ENCODE data around the gene PPP5C.
"Not testable (repeated sequence)": the region's sequence is repeated elsewhere in the genome, so short reads cannot be mapped to it uniquely, and the experiment has no call there.

The PPP5C gene

DNA sequence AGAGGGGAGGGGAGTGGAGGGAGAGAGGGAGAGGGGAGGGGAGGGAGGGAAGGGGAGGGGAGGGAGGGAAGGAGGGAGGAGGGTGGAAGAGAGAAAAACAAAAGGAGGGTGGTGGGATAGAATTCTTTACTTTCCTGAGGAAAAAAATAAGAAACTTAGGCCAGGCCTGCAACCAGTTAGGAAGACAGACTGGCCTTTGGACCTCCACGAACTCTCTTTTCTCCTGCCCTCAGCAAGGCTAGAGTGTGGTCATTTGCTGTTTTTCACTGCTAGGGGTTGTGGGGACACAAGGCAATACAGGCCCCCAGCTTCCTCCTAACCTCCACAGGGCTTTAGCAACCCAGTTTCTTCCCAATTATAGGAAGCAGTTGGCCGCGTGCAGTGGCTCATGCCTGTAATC is 62.3 kb downstream of the PPP5C start:
- H3K4me1 Mint-ChIP-seq (ENCODE audit: low read depth), result peaks cover 5% of the 10 kb centered on the region
- no peak overlapping the region for H3K4me3 Mint-ChIP-seq
- no peaks in the 10 kb centered on the region for H3K36me3 Mint-ChIP-seq (ENCODE audit: low read depth)
- H3K27me3 Mint-ChIP-seq (ENCODE audit: low read depth), result peaks cover 78% of the 10 kb centered on the region
- H3K27ac Mint-ChIP-seq, result no peak overlapping the region
- no peak for DNase-seq (ENCODE audit: low spot score)
- H3K9me3 Mint-ChIP-seq, result no peaks in the 10 kb centered on the region

GRCh38 chr19:46410205-46411087 is 63.6 kb downstream of the PPP5C start:
- peaks cover 80% of the 10 kb centered on the region for H3K27me3 Mint-ChIP-seq (ENCODE audit: low read depth)

GRCh38 chr19:46411088-46411924 is 64.4 kb downstream of the PPP5C start:
- Mint-ChIP-seq H3K9me3 (no peaks in the 10 kb centered on the region), H3K27ac (no peak overlapping the region), H3K4me1 (ENCODE audit: low read depth) (peaks cover 2% of the 10 kb centered on the region)

More at GRCh38 chr19:46410205-46411087, 63.6 kb downstream of the PPP5C start:
- no peak for DNase-seq (ENCODE audit: low spot score)
- Mint-ChIP-seq H3K9me3 (no peaks in the 10 kb centered on the region), H3K27ac (no peak overlapping the region), H3K4me3 (no peak overlapping the region), H3K4me1 (ENCODE audit: low read depth) (peaks cover 2% of the 10 kb centered on the region), H3K36me3 (ENCODE audit: low read depth) (no peaks in the 10 kb centered on the region)

GRCh38 chr19:46411925-46412649 is 65.2 kb downstream of the PPP5C start:
- peaks cover 81% of the 10 kb centered on the region for H3K27me3 Mint-ChIP-seq (ENCODE audit: low read depth)
- H3K4me3 Mint-ChIP-seq, result no peak overlapping the region
- no peak overlapping the region for H3K27ac Mint-ChIP-seq
- no peak for DNase-seq (ENCODE audit: low spot score)
- H3K9me3 Mint-ChIP-seq, result no peaks in the 10 kb centered on the region
- peaks cover 4% of the 10 kb centered on the region for H3K4me1 Mint-ChIP-seq (ENCODE audit: low read depth)
- H3K36me3 Mint-ChIP-seq (ENCODE audit: low read depth), result no peaks in the 10 kb centered on the region

More at GRCh38 chr19:46411088-46411924, 64.4 kb downstream of the PPP5C start:
- Mint-ChIP-seq H3K4me3 (no peak overlapping the region), H3K36me3 (ENCODE audit: low read depth) (no peaks in the 10 kb centered on the region), H3K27me3 (ENCODE audit: low read depth) (peaks cover 83% of the 10 kb centered on the region)
- DNase-seq (ENCODE audit: low spot score), result no peak

DNA sequence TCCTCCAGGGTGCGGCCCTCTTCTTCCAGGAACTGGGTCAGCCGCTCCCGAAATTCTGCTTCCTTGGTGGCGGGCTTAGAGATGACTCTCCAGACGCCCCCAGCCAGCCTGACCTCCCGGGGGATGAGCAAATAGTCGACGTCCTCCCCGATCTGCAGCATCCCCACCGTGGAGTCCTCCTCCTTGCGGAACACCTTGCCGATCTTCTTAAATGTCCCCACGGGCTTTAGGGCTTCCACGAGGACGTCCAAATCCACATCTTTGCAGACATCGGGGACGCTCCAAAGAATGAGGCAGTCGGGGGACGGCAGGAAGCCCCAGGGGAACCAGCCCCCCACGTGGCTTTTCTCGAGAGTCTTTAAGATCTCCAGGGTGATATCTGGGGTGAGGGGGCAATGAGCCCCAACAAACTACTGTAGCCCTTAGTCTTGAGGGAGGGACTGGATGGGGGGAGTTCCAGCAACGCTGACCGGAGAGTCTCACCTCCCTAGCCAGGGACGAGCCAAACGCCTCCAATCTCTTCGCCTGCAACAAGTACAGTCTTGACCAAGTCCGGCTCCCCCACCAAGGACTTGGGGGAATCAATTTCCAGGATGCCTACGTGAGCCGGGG is 65.9 kb downstream of the PPP5C start:
- no peak for DNase-seq (ENCODE audit: low spot score)
- no peak overlapping the region for H3K4me3 Mint-ChIP-seq
- no peaks in the 10 kb centered on the region for H3K9me3 Mint-ChIP-seq
- peaks cover 79% of the 10 kb centered on the region for H3K27me3 Mint-ChIP-seq (ENCODE audit: low read depth)
- no peak overlapping the region for H3K27ac Mint-ChIP-seq
- H3K4me1 Mint-ChIP-seq (ENCODE audit: low read depth), result peaks cover 4% of the 10 kb centered on the region
- H3K36me3 Mint-ChIP-seq (ENCODE audit: low read depth), result no peaks in the 10 kb centered on the region

- H3K4me1 Mint-ChIP-seq (ENCODE audit: low read depth), result peaks cover 2% of the 10 kb centered on the region
- no peaks in the 10 kb centered on the region for H3K36me3 Mint-ChIP-seq (ENCODE audit: low read depth)
- H3K27ac Mint-ChIP-seq, result no peak within 1 kb of the TSS
- no peak for DNase-seq (ENCODE audit: low spot score)
- no peaks in the 10 kb centered on the region for H3K9me3 Mint-ChIP-seq
- H3K27me3 Mint-ChIP-seq (ENCODE audit: low read depth), result peaks cover 75% of the 10 kb centered on the region
- no peak within 1 kb of the TSS for H3K4me3 Mint-ChIP-seq
These were observed 66.6 kb downstream of the PPP5C start, which contains the start of gene CCDC8 for GRCh38 chr19:46413262-46414031. Gene CCDC8 (minus strand): TSS chr19:46413564. CDS start chr19:46412810, 754 bp downstream.

- not testable (repeated sequence) for H3K27ac Mint-ChIP-seq; H3K9me3 Mint-ChIP-seq; H3K36me3 Mint-ChIP-seq (ENCODE audit: low read depth); H3K4me3 Mint-ChIP-seq; H3K4me1 Mint-ChIP-seq (ENCODE audit: low read depth); DNase-seq (ENCODE audit: low spot score)
- peaks cover 64% of the 10 kb centered on the region for H3K27me3 Mint-ChIP-seq (ENCODE audit: low read depth)
These were observed 68.0 kb downstream of the PPP5C start for GRCh38 chr19:46414899-46415298.

DNA sequence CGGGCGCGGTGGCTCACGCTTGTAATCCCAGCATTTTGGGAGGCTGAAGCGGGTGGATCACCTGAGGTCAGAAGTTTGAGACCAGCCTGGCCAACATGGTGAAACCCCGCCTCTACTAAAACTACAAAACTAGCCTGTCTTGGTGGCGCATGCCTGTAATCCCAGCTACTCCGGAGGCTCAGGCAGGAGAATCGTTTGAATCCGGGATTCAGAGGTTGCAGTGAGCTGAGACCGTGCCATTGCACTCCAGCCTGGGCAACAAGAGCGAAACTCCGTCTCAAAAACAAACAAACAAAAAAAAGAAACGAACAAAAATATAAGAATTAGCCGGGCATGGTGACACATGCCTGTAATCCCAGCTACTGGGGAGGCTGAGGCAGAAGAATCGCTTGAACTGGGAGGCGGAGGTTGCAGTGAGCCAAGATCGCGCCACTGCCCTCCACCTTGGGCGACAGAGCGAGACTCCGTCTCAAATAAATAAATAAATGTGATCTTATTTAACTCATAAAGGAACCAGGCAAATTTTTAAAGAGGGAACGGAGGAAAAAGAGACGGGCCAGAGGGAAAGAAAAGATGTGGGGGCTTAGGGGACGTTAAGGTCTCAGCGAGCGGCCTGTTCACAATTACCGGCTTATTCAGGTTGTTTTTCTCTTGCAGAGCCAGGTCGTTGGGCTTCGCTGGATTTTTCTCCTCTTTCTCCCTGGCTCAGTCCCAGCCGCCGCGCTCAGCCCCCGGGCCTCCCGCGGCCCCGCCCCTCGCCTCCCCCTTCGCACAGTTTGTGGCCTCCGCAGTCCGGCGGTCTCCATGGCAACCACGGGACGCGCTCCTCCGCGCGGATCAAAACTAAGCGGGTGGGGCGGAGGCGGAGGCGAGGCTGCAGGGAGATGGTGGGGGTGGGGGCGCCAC is 69.2 kb downstream of the PPP5C start:
- DNase-seq (ENCODE audit: low spot score), result not testable (repeated sequence)

GRCh38 chr19:46420056-46420455 is 73.2 kb downstream of the PPP5C start:
- Mint-ChIP-seq H3K27ac (no peak overlapping the region), H3K36me3 (ENCODE audit: low read depth) (no peaks in the 10 kb centered on the region), H3K9me3 (no peaks in the 10 kb centered on the region), H3K4me1 (ENCODE audit: low read depth) (peaks cover 1% of the 10 kb centered on the region), H3K27me3 (ENCODE audit: low read depth) (peaks cover 39% of the 10 kb centered on the region), H3K4me3 (no peak overlapping the region)
- DNase-seq (ENCODE audit: low spot score), result no peak

More for the DNA sequence above, 69.2 kb downstream of the PPP5C start:
- H3K27ac Mint-ChIP-seq; H3K4me3 Mint-ChIP-seq; H3K36me3 Mint-ChIP-seq (ENCODE audit: low read depth); H3K4me1 Mint-ChIP-seq (ENCODE audit: low read depth); H3K9me3 Mint-ChIP-seq: not testable (repeated sequence)
- H3K27me3 Mint-ChIP-seq (ENCODE audit: low read depth), result peaks cover 55% of the 10 kb centered on the region

GRCh38 chr19:46422344-46422743 is 75.5 kb downstream of the PPP5C start:
- Mint-ChIP-seq H3K36me3 (ENCODE audit: low read depth) (no peaks in the 10 kb centered on the region), H3K4me3 (no peak overlapping the region), H3K27me3 (ENCODE audit: low read depth) (peaks cover 40% of the 10 kb centered on the region), H3K27ac (no peak overlapping the region), H3K9me3 (no peaks in the 10 kb centered on the region), H3K4me1 (ENCODE audit: low read depth) (peaks cover 8% of the 10 kb centered on the region)
- DNase-seq (ENCODE audit: low spot score), result no peak

DNA sequence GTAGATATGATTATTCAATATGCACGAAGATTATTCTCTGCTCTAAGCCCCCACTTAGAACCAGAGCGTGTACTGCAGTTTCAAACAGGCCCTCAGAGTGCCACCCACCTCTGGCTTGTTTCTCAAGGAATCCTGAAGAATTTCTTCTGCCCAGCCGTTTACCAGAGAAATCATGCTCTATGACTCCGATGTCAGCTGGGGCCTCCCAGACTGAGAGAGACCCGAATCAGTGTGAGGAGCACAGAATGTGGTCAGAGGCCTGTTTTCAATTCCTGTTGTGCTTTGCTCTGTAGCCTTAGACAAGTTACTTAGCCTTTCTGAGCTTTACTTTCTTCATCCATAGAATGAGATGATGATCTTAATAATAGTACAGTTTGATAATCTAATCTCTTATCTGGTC is 76.3 kb downstream of the PPP5C start:
- Mint-ChIP-seq H3K4me1 (ENCODE audit: low read depth) (peaks cover 14% of the 10 kb centered on the region), H3K27me3 (ENCODE audit: low read depth) (peaks cover 46% of the 10 kb centered on the region), H3K27ac (no peak overlapping the region), H3K9me3 (no peaks in the 10 kb centered on the region), H3K36me3 (ENCODE audit: low read depth) (no peaks in the 10 kb centered on the region), H3K4me3 (no peak overlapping the region)
- DNase-seq (ENCODE audit: low spot score), result no peak

- DNase-seq (ENCODE audit: low spot score), result no peak
- Mint-ChIP-seq H3K4me1 (ENCODE audit: low read depth) (peaks cover 26% of the 10 kb centered on the region), H3K9me3 (no peaks in the 10 kb centered on the region), H3K4me3 (no peak overlapping the region), H3K27me3 (ENCODE audit: low read depth) (peaks cover 68% of the 10 kb centered on the region), H3K27ac (no peak overlapping the region), H3K36me3 (ENCODE audit: low read depth) (no peaks in the 10 kb centered on the region)
These were observed 79.2 kb downstream of the PPP5C start for GRCh38 chr19:46426035-46426505.

Measured in T-helper 2 cell treated with Interferon-gamma antibody and Interleukin-4, amounts not matched to agents 5 μg/mL and 100 μg/mL, for 36 hours (primary cell).